DLD1 (cell line): ENCODE results near the gene LCN2.
"Not testable (repeated sequence)": the region's sequence is repeated elsewhere in the genome, so short reads cannot be mapped to it uniquely, and the experiment has no call there.

Experiments used
- in situ Hi-C: cut with HindIII; loops from 2 replicates; pipeline ENCODE4 v1.10.0; 2017; ENCODE audit warnings: low sequenced_read_pairs

Gene LCN2

GRCh38 chr9:128163523-128164306 is 14.5 kb downstream of the LCN2 start:
- in situ Hi-C loops = no loop called here

GRCh38 chr9:128164307-128164885 is 15.1 kb downstream of the LCN2 start:
- in situ Hi-C loops = no loop called here

- in situ Hi-C loops = no loop called here
Measured at GRCh38 chr9:128166169-128166568, 16.9 kb downstream of the LCN2 start.

- in situ Hi-C loops = no loop called here
Measured at GRCh38 chr9:128167209-128167608, 18.0 kb downstream of the LCN2 start.

- in situ Hi-C loops = no loop called here
Measured at GRCh38 chr9:128168731-128169308, 19.6 kb downstream of the LCN2 start.

- in situ Hi-C loops = no loop called here
Measured at GRCh38 chr9:128169492-128169891, 20.2 kb downstream of the LCN2 start.

- in situ Hi-C loops = no loop called here
Measured at GRCh38 chr9:128169925-128170324, 20.7 kb downstream of the LCN2 start.

- in situ Hi-C loops = no loop called here
Measured at GRCh38 chr9:128174062-128174461, 24.8 kb downstream of the LCN2 start.

- in situ Hi-C loops = no loop called here
Measured at GRCh38 chr9:128175102-128175563, 25.9 kb downstream of the LCN2 start.

- in situ Hi-C loops = no loop called here
Measured at GRCh38 chr9:128175726-128176125, 26.5 kb downstream of the LCN2 start.

GRCh38 chr9:128178806-128179431 is 29.7 kb downstream of the LCN2 start:
- in situ Hi-C loops = no loop called here

- in situ Hi-C loops = no loop called here
Measured at GRCh38 chr9:128180001-128180400, 30.7 kb downstream of the LCN2 start.

GRCh38 chr9:128180447-128180846 is 31.2 kb downstream of the LCN2 start:
- in situ Hi-C loops = no loop called here

- in situ Hi-C loops = not testable (repeated sequence)
Measured at GRCh38 chr9:128181480-128181879, 32.2 kb downstream of the LCN2 start.

GRCh38 chr9:128182893-128183588 is 33.8 kb downstream of the LCN2 start:
- in situ Hi-C loops = no loop called here

GRCh38 chr9:128185979-128186965 is 37.0 kb downstream of the LCN2 start:
- in situ Hi-C loops = no loop called here

GRCh38 chr9:128187361-128187760 is 38.1 kb downstream of the LCN2 start:
- in situ Hi-C loops = no loop called here

GRCh38 chr9:128188209-128188608 is 39.0 kb downstream of the LCN2 start:
- in situ Hi-C loops = no loop called here

- in situ Hi-C loops = no loop called here
Measured at GRCh38 chr9:128190013-128190412, 40.8 kb downstream of the LCN2 start.
